ENCODE data around the gene STAB2.

The STAB2 gene

GRCh38 chr12:103583008-103583407 lies 4.1 kb upstream of the STAB2 start:
- no peak overlapping the region for H3K4me3 ChIP-seq (IDR thresholded peaks at IDR 0.05; ENCODE audit: insufficient read depth, low read depth, low read length)
- no peaks in the 10 kb centered on the region for H4K20me1 ChIP-seq (ENCODE audit: insufficient read depth)
- H3K4me1 ChIP-seq (ENCODE audit: low read depth, poor library complexity, severe bottlenecking), result peaks cover under 1% of the 10 kb centered on the region
- no peak overlapping the region for H3K4me2 ChIP-seq
- no peaks in the 10 kb centered on the region for H3K27me3 ChIP-seq (ENCODE audit: insufficient read depth, low read depth)
- no peaks in the 10 kb centered on the region for H3K36me3 ChIP-seq (ENCODE audit: insufficient read depth)
- no peaks in the 10 kb centered on the region for H3K79me2 ChIP-seq (ENCODE audit: insufficient read depth, low read depth)
- no peak overlapping the region for H3K27ac ChIP-seq
- TF ChIP-seq CTCF (conservative IDR thresholded peaks at IDR 0.05; ENCODE audit: low read depth, low read length), result no peak
- no peak overlapping the region for H3K9ac ChIP-seq
- no peak overlapping the region for H2AFZ ChIP-seq (ENCODE audit: low read depth)

GRCh38 chr12:103586132-103586531 lies 941 bp upstream of the STAB2 start:
- Histone ChIP-seq H3K79me2 (ENCODE audit: insufficient read depth, low read depth) (no peaks in the 10 kb centered on the region), H3K4me1 (ENCODE audit: low read depth, poor library complexity, severe bottlenecking) (peaks cover 9% of the 10 kb centered on the region), H4K20me1 (ENCODE audit: insufficient read depth) (no peaks in the 10 kb centered on the region), H3K9ac (no peak overlapping the region), H3K27me3 (ENCODE audit: insufficient read depth, low read depth) (no peaks in the 10 kb centered on the region), H3K4me2 (no peak overlapping the region), H3K4me3 (IDR thresholded peaks at IDR 0.05; ENCODE audit: insufficient read depth, low read depth, low read length) (no peak overlapping the region), H3K36me3 (ENCODE audit: insufficient read depth) (no peaks in the 10 kb centered on the region), H3K27ac (no peak overlapping the region), H2AFZ (ENCODE audit: low read depth) (no peak overlapping the region)
- no peak for TF ChIP-seq CTCF (conservative IDR thresholded peaks at IDR 0.05; ENCODE audit: low read depth, low read length)

- Histone ChIP-seq H3K27me3 (ENCODE audit: insufficient read depth, low read depth) (no peaks in the 10 kb centered on the region), H3K9ac (no peak overlapping the region), H3K4me2 (no peak overlapping the region), H3K79me2 (ENCODE audit: insufficient read depth, low read depth) (no peaks in the 10 kb centered on the region), H2AFZ (ENCODE audit: low read depth) (no peak overlapping the region), H3K27ac (no peak overlapping the region), H4K20me1 (ENCODE audit: insufficient read depth) (no peaks in the 10 kb centered on the region), H3K36me3 (ENCODE audit: insufficient read depth) (no peaks in the 10 kb centered on the region), H3K4me3 (IDR thresholded peaks at IDR 0.05; ENCODE audit: insufficient read depth, low read depth, low read length) (no peak overlapping the region), H3K4me1 (ENCODE audit: low read depth, poor library complexity, severe bottlenecking) (peaks cover 9% of the 10 kb centered on the region)
- no peak for TF ChIP-seq CTCF (conservative IDR thresholded peaks at IDR 0.05; ENCODE audit: low read depth, low read length)
These were observed 1.6 kb downstream of the STAB2 start for GRCh38 chr12:103588680-103589079.

GRCh38 chr12:103589517-103589916 lies 2.4 kb downstream of the STAB2 start:
- Histone ChIP-seq H3K27ac (no peak overlapping the region), H3K79me2 (ENCODE audit: insufficient read depth, low read depth) (no peaks in the 10 kb centered on the region), H3K36me3 (ENCODE audit: insufficient read depth) (no peaks in the 10 kb centered on the region), H3K4me2 (no peak overlapping the region), H3K9ac (no peak overlapping the region), H3K27me3 (ENCODE audit: insufficient read depth, low read depth) (no peaks in the 10 kb centered on the region), H3K4me3 (IDR thresholded peaks at IDR 0.05; ENCODE audit: insufficient read depth, low read depth, low read length) (no peak overlapping the region), H2AFZ (ENCODE audit: low read depth) (no peak overlapping the region), H3K4me1 (ENCODE audit: low read depth, poor library complexity, severe bottlenecking) (peaks cover 9% of the 10 kb centered on the region), H4K20me1 (ENCODE audit: insufficient read depth) (no peaks in the 10 kb centered on the region)
- no peak for TF ChIP-seq CTCF (conservative IDR thresholded peaks at IDR 0.05; ENCODE audit: low read depth, low read length)

Data from KMS-11 (cell line).